Keratinocyte (primary cell): ENCODE results near the gene ZNF598.

ENCODE experiments used
- EZH2 ChIP-seq: IDR thresholded peaks from one replicate; pipeline ENCODE4 v1.6.1; 2012; ENCODE audit warnings: inconsistent platforms, mild to moderate bottlenecking, low read length, moderate library complexity
- TF ChIP-seq, protein P1 (sequence below), 3 experiments: IDR thresholded peaks in 1 of 3; conservative IDR thresholded peaks in 1 of 3; optimal IDR thresholded peaks in 1 of 3; 2 replicates in 2 of 3; 3 replicates in 1 of 3; pipeline versions ENCODE3 to v1.5.1; 2011; ENCODE audit warnings: low read length in 3 of 3, mild to moderate bottlenecking in 3 of 3, moderate library complexity in 2 of 3, control low read depth in 1 of 3, inconsistent platforms in 1 of 3; ENCODE audit not compliant: insufficient read depth in 2 of 3; ENCODE audit errors: extremely low read depth in 1 of 3

DNA sequence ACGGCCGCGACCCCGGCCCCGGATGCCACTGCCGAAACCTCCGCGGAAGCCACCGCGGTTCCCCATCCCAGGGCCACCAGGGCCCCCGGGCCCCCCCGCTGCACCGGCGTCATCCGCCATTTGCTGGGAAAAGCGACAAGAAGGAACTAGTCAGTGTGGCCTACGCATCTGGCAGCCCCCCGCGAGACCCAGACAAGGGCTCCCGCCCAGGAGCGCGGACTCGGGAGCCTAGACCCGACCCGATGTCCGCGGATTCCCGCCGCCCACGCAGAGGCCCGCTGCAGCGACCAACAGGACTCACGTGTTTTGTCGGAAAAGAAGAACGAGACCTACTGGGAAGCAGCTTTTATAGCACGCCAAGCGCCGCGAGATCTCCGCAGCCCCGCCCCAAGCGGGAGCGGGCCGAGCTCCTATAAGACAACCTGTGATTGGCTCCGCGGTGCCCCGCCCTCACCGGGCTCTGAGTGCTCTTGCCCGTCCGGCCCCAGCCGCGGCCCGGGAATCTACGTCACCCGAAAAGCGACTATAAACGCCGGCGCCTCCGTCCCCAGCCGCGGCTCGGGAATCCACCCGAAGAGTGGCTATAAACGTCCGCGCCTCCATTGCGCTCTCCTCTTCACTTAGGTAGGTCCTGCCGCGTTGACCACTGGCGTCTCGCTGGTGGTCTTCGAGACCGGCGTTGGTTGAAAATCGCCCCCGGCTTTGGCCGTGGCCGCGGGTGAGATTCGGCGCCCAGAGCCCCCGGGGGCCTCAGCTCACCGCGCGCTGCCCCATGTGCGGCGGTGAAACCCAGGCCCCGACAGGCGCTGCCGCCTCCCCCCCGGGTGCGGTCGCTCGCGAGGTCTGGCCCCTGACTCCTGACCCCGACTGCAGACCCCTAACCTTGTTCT, 44.9 kb downstream of the ZNF598 start, which contains the start of gene RPS2:
- TF ChIP-seq, protein P1, sequence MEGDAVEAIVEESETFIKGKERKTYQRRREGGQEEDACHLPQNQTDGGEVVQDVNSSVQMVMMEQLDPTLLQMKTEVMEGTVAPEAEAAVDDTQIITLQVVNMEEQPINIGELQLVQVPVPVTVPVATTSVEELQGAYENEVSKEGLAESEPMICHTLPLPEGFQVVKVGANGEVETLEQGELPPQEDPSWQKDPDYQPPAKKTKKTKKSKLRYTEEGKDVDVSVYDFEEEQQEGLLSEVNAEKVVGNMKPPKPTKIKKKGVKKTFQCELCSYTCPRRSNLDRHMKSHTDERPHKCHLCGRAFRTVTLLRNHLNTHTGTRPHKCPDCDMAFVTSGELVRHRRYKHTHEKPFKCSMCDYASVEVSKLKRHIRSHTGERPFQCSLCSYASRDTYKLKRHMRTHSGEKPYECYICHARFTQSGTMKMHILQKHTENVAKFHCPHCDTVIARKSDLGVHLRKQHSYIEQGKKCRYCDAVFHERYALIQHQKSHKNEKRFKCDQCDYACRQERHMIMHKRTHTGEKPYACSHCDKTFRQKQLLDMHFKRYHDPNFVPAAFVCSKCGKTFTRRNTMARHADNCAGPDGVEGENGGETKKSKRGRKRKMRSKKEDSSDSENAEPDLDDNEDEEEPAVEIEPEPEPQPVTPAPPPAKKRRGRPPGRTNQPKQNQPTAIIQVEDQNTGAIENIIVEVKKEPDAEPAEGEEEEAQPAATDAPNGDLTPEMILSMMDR (optimal IDR thresholded peaks at IDR 0.05 in 1 of 3, IDR thresholded peaks at IDR 0.05 in 1 of 3, conservative IDR thresholded peaks at IDR 0.05 in 1 of 3; ENCODE audit: extremely low read depth in 1 of 3, insufficient read depth in 2 of 3, low read length in 3 of 3): no peak
- TF ChIP-seq EZH2: no peak
